IPS-11a (cell line): Measurements from ENCODE around the gene ST6GAL1.
"Not testable (repeated sequence)": the region's sequence is repeated elsewhere in the genome, so short reads cannot be mapped to it uniquely, and the experiment has no call there.

Source experiments
- H3K4me3 ChIP-seq: one replicate; pipeline ENCODE4 v1.5.1; 2013; ENCODE audit warnings: low read depth, low read length, control low read depth

ST6GAL1 gene

GRCh38 chr3:186966406-186966805, 36.1 kb downstream of the ST6GAL1 start:
- H3K4me3 ChIP-seq, result no peak overlapping the region

DNA sequence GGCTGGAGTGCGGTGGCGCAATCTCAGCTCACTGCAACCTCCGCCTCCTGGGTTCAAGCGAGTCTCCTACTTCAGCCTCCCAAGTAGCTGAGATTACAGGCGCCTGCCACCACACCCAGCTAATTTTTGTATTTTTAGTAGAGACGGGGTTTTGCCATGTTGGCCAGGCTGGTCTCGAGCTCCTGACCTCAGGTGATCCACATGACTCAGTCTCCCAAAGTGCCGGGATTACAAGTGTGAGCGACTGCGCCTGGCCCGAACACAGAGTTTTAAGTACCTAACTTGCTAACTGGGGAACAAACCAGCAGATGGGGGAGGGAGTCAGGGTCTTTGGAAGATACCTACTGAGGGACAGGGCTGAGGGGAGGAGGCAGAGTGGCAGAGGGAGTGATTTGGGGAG, 36.9 kb downstream of the ST6GAL1 start:
- H3K4me3 ChIP-seq, result not testable (repeated sequence)

- no peak overlapping the region for H3K4me3 ChIP-seq
These were observed 37.4 kb downstream of the ST6GAL1 start for GRCh38 chr3:186967686-186968085.

DNA sequence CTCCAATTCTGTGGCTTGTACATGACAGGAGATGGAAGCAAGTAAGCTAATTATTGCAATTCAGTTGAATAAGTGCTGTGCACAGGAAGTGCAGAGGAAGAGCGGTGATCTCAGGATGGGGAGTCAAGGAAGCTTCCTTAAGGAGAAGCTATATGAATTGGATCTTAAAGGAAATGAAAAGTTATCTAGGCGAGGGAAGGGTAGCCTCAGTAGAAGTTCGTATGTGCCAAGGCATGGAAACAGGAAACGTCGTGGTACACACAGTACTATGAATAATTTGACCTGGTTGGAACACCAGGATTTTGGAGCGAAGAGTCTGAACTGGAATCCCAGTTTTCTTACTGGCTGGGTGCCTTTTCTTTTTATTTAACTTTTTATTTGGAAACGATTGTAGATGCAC, 39.3 kb downstream of the ST6GAL1 start:
- no peak overlapping the region for H3K4me3 ChIP-seq

DNA sequence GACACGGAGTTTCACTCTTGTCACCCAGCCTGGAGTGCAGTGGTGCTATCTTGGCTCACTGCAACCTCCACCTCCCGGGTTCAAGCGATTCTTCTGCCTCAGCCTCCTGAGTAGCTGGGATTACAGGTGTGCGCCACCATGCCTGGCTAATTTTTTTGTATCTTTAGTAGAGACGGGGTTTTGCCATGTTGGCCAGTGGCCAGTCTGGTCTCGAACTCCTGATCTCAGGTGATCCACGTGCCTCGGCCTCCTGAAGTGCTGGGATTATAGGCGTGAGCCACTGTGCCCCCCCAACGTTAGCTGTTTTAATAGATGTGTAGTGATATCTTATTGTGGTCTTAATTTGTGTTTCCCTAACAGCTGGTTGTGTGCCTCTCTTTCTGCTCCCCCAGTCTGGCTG, 40.8 kb downstream of the ST6GAL1 start:
- not testable (repeated sequence) for H3K4me3 ChIP-seq

GRCh38 chr3:186971578-186971977, 41.3 kb downstream of the ST6GAL1 start:
- H3K4me3 ChIP-seq, result no peak overlapping the region

DNA sequence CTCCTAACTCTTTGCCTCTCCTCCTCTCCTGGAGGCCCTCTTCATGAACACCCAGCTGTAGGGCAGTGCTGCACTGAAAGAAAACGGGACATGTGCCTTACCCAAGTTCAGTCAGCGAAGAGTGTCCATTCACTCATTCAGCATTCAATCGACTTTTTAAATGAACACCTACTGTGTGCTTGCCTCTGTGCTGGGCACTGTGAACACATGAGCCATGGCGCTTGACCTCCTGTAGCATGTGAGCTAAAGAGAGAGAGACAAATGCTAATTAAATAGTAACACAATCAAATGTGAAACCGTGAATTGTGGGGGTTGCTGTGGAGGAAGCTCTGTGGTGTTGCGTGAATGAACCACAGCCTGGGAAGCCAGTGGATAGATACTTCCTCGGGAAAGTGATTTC, 43.4 kb downstream of the ST6GAL1 start:
- H3K4me3 ChIP-seq, result no peak overlapping the region

GRCh38 chr3:186974824-186975313, 44.5 kb downstream of the ST6GAL1 start:
- H3K4me3 ChIP-seq, result no peak overlapping the region

DNA sequence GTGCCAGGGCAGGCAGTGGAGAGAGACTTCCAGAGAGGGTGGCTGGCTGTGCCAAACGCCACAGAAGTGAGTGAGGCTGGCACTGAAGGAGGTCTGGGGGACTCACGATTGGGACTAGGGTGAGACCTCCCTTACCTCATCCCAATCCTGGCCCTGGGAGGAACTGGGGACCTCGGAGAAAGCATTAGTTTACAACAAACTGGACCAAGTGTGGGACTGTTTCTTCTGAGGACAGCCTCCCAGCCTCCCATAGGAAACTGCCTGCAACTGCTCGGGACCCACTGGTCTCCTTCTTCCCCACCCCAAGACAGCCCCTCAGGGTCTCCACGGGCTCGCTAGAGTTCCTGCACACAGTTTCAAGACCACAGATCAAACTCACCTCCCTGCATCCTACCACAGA, 45.4 kb downstream of the ST6GAL1 start:
- H3K4me3 ChIP-seq, result no peak overlapping the region

DNA sequence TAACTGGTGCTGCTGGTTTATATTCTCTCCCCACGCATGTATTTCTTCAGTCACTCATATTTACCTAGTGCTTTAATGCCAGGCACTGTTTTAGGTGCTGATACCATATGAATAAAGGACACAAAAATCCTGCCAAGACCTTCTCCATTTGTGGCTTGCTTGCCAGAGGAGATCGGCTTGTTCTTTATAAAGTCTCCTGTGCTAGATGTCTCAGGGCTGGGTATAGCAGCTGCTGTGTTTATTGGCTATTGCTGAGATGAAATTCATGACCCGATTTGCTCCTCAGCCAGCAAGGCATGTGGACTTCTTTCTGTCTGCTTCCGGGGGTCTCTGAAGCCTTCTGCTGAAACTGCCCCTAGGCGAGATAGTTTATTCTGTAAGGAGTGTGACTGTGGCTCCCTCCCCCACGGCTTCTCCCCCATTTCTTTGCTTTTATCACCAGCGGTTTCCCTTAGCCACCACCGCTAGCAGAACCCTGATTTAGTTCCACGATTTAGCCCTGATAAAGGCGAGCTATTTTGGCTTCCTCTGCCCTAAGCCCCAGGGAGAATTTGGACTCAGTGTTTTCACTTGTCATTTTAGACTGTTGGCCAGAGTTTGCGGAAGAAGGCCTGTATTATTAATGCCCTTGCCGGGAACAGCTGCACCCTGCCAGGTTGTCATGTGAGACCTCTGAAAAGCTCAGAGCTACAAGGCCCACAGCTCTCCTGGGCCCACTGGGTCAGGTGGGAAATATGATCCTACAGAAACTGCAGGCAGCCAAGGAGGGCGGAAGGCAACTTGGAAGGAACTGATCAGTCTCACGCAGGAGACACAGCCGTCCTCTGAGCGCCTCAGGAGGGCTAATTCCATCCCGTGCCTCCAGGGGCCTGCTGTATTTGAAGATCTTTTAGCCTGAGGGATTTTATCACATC, 46.8 kb downstream of the ST6GAL1 start:
- H3K4me3 ChIP-seq, result no peak overlapping the region

DNA sequence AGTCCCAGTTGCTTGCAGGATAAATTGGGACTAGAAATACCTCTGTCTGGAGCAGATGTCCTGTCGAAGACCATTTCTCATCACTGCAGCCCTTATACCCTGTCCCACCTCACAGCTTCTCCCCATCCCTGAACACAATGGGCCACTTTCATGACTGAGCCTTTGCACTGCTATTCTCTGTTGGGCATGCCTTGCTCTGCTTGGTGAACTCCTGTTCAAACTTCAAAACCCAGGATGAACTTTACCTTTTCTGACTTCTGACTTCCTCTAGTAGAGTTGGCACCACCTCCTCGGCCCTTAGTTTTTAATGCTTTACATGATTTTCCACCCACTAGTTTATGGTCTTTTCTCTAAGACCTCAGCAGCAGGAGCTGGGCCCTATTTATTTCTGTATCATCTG, 48.4 kb downstream of the ST6GAL1 start:
- H3K4me3 ChIP-seq, result no peak overlapping the region

DNA sequence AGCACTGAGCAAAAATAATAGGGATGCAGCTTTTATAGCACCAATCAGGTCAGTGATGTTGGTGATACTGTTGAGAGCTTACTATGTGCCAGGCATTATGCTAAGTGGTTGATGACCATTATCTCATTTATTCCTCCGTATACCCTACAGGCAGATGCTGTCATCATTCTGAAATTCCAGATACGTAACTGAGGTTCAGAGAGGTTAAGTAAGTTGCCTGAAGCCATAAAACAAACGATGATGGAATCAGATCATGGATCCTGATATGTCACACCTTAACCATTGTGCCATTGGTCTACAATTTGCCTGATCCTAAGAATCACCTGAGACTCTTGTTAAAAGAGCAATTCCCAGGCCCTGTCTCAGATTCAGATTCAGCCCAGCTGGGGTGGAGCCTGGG, 49.5 kb downstream of the ST6GAL1 start:
- H3K4me3 ChIP-seq, result no peak overlapping the region

DNA sequence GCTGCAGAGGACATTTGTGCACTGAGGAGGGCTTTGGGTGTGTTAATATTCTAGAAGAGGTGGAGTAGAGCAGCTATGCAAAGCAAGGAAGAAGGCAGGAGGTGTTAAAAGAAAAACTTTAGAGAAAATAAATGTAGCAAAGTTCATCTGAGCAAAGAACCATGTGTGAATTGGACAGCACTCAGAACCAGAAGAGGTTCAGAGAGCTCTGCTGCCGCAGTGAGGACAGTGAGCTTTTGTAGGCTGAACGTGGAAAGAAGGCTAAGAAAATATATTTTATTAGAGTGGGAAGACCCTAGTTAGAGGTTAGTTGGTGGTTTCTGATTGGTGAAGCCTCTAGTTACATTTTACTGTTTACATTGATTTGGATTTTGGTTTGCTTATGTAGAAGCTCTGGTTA, 50.7 kb downstream of the ST6GAL1 start:
- H3K4me3 ChIP-seq, result no peak overlapping the region

DNA sequence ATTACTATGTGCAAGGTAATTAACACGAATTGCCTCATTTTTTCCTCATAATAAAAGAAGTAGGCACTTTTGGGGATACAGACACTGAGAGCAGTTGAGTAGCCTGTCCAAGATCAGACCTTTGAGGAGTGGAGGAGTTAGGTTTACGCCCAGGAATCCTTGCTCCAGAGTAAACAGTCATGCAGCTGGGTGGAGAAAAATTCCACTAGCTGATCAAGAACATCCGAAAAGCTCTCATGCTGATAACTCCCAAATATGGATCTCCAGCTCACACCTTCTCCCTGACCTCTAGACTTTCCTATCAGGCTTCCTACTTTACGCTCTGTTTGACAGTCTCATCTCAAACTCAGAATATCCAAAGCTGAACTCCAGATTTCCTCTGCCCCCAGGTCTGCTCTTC, 53.3 kb downstream of the ST6GAL1 start:
- H3K4me3 ChIP-seq, result no peak overlapping the region

DNA sequence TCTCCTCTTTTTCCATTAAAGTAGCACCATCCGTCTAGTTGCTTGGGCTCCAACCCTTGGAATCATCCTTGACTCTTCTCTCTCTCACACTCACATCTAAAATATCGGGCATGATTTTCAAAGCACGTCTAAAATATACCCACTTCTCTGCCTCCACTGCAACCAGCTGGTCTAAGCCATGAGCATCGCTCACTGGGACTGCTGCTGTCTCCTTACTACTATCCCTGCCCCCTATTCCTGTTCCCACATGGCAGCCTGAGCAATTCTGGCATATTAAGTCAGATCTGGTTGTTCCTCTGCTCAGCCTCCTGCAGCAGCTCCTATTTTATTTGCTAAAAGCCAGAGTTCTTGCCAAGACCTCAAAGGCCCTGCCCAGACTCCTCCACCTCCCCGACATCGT, 53.7 kb downstream of the ST6GAL1 start:
- no peak overlapping the region for H3K4me3 ChIP-seq

GRCh38 chr3:186985661-186986364, 55.5 kb downstream of the ST6GAL1 start:
- no peak overlapping the region for H3K4me3 ChIP-seq

DNA sequence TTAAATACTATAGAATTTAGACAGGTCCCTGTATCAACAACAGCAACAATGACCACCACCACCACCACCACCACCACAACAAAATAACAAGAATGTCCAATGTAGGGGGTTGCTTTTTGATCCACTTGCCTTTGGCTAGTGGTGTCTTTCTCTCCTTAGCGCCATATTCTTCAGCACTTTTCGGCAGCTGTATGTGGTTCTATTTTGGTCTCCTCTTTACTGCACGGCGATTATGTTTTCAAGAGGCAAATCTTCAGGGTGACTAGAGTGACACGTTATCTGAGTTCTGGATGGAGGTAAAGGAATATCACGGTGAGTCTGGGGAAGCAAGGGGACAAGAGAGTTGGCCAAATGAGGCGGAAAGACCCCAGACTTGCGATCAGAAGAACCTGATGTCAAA, 56.1 kb downstream of the ST6GAL1 start:
- H3K4me3 ChIP-seq, result no peak overlapping the region

DNA sequence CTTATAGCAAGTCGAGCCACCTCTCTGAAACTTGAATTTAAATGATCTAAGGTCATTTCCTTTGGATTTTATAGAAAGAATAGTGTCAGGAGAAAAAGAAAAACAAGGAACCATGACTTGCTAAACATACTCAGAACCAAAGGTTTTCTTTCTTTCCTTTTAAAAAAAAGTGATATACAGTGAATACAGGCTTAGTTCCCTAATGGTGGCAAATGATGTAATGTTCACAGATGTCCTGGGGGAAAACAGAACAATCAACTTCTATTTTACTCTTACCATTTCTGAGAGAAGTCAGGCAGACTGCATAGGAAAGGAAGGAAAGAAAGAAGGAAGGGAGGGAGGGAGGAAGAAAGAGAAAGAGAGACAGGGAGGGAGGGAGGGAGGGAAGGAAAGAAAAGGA, 56.5 kb downstream of the ST6GAL1 start:
- no peak overlapping the region for H3K4me3 ChIP-seq

DNA sequence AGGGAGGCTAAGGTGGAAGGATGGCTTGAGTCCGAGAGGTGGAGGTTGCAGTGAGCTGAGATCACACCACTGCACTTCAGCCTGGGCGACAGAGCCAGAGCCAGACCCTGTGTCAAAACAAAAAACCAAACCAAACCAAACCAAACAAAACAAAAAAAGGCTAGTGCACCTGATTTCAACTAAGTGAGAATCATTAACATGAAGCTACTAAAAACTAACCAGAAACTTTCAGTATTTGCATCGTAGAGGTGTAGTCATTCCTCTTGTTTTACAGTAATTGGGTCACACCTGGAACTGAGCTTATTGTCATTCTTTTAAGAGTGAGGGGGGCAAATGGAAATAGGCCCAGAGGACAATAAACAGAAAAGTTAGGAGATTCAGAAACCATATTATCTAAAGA, 58.5 kb downstream of the ST6GAL1 start:
- no peak overlapping the region for H3K4me3 ChIP-seq

GRCh38 chr3:186989429-186989828, 59.1 kb downstream of the ST6GAL1 start:
- no peak overlapping the region for H3K4me3 ChIP-seq

GRCh38 chr3:186990277-186990676, 60.0 kb downstream of the ST6GAL1 start:
- no peak overlapping the region for H3K4me3 ChIP-seq

- H3K4me3 ChIP-seq, result no peak overlapping the region
These were observed 60.6 kb downstream of the ST6GAL1 start for GRCh38 chr3:186990878-186991308.
